Skin of body (tissue), 2 donors: ENCODE measurements around the gene DUSP14. TPM values are rescaled to one million over a fixed set of nuclear protein-coding genes. Genes with fewer than 3 reads are reported as not detected.
"Not testable (repeated sequence)": the region's sequence is repeated elsewhere in the genome, so short reads cannot be mapped to it uniquely, and the experiment has no call there.

Source experiments
- DNase-seq: peaks from one replicate; lab custom pipeline; 2025; lab: John Stamatoyannopoulos, UW
- total RNA-seq: library from RNA; depleted of rRNA; stranded (reverse); fragments of >200 nt; gene quantifications from one replicate; pipeline ENCODE4 v1.2.3, GENCODE V29; 2014

The DUSP14 gene
- total RNA-seq, 1 donor from 2014 or later: 13.6 TPM

DNA sequence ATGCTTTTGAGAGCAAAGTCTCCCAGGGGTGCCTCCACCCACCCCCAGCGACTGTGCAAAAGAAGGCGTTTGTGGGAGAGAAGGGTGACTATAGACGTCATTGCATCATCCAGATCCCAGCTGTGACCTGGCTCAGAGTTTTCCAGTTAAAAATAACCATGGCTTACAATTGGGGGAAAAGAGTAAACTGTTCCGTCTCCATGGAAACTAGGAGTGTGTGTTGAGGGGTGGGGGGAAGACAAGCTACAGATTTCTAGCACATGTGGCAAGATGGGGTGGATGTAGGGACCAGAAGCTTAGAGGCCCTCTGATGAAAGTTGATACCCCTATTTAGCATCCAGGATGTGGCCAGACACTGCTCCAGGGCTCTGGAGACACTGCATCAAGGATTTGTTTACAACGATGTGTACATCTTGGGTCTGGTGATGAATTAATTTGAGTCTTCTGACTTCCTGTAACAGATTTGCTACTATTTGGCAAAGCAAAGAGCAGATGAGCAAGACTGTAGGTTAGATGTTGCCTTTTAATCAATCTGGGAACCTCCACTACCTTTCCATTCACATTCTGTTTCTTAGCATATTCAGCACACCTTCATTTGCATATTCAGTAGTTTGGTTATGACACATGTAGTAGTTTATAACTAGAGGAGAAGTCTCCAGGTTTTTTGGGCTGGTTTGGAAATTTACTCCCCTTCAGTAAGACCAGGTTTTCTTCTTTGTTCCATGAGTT lies 6.2 kb upstream of the DUSP14 start:
- peak; percentile 69 for DNase-seq

DNA sequence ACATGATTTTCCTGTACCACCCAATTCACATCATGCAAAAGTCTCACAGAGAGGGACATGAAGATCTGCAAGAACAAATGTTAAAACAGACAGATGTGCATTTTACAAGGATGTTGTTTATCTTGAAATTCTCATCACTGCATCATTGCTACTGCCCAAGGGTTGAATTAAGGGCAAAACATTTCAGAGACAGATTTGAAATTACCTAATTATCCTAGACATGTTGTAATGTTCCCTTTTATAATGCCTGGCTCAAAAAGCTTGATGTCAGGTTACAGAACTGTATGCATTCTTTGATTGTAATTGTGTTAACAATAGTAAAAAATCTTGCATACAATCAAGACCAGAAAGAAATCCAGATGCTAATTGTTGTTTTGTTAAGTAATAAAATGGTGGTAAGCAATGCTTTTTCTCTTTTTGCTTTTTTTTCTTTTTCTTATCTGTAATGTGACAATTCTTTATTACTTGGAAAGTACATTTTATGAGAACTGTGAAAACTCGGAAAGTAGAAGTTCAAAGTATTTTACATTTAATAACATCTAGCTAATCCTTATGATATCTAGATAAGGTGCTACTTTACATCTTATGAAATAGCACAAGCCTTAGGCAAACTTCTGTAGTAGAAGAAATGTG lies 3.6 kb upstream of the DUSP14 start:
- DNase-seq: no peak

DNA sequence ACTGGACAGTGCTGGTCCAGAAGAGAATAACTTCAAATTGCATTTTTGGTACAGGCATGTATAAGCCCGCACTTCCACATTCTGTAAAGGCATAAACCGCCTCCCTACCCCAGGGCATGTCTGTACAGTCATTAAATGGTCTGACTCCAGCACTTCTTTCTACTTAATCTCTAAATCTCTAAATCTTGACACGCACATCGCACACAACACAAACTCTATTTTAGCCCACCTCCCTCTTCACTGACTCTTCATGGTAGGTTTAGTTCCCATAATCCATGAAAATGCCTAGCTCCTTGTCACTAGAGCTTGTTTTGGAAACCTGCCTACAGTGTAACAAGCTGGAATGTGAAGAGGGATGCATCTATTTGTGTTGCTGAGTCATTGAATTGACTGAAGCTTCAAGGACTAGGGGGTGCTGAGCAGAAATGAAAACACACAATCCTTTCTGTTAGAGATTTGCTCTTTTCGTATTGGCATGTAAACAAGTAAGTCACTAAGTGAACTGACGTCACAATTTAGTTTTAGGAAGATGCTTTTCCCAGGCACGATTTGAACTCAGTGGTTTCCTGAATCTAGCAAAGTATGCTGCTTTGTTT lies 1.6 kb upstream of the DUSP14 start:
- peak; percentile 82 for DNase-seq

DNA sequence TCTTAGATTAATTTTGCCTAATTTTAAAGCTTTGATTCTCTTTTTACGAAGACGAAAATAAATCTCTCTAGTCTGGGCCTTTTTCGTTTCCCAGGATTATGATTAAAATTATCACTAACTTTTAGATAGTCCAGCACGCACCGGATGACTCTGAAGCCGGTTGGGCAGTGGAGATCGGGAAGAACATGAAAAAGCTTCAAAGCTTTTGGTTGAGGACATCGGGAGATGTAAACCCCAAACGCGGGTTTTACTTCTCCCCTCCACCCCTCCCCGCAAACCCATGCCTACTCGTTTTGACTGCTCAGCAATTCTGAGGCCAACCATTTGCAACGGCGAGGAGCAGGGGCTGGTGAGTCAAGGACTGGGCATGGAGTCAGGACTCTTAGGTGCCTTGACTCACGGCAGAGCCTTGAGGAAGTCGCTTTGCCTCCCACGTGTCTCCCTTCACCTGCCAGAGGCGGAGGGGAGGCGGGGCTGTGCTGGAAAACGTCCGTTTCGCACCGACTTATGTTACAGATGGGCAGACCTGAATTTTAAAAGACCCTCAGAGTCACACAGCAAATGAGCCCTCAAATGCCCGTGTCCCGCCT lies 989 bp upstream of the DUSP14 start:
- no peak for DNase-seq

DNA sequence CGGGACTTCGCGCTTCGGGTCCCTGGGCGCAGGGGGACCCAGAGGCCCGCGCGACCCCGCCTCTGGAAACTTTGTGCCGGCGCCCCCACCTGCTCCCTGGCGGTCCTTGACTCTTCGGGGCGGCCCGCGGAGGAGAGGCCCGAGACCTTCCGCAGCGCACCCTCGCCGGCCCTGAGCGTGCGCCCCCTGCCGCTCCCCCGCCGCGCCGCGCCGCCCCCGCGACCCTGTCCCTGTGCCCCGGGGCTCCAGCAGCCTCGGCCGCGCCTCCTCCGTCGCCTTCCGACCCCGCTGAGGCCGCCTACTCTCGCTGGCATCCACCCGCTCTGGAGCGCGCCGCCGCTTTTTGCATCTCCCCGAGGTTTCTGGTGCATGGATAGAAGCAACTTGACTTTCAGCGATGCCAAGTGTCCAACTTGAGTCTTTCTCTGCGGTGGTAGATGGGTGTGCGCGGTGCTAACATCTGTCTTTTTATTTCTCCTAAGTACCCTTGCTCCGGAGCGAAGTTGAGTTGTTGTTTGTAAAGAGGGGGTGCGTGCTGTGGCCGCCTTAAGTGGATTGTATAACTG lies 414 bp downstream of the DUSP14 start:
- DNase-seq: peak; percentile 47

DNA sequence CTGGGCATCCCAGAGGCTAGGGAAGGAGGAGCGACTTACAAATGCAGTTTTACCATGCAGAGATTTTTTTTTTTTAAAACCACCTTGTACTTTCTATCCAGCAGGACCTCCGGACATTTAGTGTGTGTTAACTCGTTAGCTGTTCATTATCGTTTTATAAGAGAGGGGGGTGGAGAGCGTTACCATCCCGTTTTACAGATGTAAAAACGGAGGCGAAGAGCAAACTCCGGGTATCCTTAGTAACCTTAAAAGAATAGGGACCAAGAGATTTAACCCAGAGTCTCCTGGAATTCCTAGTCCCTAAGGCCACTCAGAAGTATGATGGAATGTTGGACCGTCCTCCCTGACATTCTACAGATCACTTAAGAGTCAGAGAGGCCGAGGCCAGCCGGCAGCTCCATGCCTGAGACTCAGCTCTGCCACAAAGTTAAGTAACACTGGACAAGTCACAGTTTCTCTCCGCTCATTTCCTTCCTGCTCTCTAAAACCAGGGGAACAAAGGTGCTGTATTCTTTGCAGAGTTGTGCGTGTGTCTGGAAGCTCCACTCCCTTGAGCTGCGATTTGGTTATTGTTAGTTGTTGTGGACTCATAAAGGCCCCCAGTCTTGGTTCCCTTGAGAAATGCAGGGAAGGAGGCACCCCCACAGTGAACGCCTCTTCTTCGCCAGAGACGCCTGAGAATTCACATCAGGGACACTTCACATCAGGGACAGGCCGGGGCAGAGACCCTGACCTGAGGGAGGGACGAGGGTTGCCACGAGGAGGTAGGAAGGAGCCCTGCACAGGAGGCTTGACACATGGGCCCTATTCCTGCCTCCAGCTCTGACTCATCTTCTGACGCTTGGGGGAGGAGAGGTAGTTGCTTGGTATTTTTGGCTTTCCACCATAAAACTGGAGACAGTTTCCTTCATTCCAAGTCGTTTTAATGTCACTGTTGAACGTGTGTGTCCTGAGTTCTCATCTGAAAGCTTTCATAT lies 1.2 kb downstream of the DUSP14 start:
- DNase-seq: peak; percentile 55

DNA sequence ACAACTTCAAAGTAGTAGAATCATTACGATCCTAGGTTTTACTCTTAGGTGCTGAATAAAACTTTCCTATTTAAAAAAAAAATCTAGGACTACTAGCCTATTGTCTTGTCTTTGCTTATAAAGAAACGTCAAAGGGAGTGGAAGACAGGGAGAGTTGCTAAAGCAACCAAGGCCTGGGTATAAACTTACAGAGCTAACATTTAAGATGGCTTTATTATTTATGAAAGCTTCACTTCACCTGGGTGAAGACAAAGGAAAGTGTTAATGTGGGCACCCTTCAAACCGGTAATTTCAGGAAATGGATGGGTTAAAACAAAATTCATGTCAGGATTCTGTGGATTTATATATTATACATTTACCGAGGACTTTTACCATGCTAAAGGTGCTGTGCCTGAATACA lies 2.5 kb downstream of the DUSP14 start:
- no peak for DNase-seq

DNA sequence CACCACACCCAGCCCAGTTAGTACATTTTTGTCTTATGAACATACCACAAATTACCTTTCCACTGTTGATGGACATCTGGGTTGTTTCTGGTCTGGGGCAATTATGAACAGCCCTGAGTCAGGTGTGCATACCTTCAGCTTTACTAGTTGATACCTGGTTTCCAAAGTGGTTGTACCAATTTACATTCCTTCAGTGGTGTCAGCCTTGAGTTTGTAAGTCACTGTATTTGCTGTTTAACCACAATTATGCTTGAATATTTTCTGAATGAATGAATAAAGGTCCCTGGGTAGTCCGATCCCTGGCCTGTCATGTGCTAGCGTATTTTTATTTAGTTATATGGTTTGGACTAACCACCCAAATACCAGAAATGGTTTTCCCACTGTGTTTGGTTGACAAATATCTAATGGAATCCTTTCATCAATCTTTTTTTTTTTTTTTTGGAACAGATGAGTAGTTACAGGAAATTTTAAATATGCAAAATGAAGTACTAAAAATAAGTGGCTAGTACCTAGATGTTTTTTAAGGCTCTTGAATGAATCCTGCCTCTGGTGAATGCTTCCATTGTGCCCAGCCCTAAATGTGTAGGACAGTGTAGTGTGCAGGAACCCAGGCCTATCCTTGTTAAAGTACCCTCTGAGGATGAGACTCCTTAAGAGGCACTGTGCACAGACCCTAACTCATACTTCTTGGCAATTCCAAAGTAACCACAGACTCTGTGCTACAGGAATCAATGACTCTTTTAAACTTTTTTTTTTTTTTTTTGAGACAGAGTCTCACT lies 3.7 kb downstream of the DUSP14 start:
- DNase-seq: no peak

DNA sequence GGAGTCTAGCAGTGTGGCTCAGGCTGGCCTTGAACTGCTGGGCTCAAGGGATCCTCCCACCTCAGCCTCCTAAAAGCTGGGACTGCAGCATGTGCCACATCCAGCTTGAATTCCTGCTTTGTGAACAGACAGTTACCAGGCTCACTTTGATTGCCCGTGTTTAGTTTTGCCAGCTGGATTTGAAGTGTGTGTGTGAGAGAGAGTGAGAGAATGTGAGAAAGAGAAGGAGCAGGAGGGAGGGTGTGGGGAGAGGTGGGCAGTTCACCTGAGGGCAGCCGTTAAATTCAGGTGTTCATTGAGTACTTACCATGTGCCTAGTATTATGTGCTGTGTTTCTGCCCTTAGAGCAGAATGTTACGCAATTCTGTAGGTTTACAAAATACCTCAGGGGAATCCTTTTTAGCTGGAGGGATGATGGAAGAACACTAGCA lies 4.7 kb downstream of the DUSP14 start:
- no peak for DNase-seq

DNA sequence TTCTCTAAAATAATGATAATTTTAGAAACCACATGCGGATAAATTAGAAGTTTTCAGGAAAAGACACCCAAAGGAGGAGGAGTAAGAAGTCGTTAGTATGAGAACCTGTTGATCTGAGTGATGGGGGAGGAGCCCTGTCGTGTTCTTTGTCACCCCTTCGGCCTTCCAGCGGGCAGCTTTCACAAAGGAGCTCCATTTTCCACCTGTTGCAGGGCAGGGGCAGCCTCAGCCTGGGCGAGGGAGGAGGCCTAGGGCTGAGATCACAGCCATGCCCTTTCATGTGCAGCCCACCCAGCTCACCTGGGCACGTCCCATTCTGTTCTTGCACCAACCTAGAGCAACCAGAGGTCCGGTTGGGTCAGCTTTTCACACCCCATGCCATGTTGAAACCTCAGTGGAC lies 5.3 kb downstream of the DUSP14 start:
- no peak for DNase-seq

DNA sequence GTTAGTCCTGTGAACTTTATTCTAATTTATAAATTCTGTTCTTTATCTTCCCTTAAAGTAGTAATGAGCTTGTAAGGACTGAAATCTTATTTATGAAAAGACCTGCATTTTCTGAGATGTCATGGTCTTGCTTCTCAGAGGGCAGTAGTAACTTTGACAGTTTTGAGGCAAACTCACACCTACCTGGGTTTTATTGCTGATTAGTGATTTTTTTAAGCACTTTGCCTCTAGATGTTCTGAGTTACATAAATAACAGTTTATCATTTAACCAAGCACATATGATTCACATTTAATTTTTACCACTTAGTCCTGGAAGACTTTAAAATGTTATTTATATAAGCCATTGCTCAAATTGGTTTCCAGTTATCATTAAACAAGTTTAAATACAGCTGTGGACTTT lies 10.7 kb downstream of the DUSP14 start:
- DNase-seq: no peak

DNA sequence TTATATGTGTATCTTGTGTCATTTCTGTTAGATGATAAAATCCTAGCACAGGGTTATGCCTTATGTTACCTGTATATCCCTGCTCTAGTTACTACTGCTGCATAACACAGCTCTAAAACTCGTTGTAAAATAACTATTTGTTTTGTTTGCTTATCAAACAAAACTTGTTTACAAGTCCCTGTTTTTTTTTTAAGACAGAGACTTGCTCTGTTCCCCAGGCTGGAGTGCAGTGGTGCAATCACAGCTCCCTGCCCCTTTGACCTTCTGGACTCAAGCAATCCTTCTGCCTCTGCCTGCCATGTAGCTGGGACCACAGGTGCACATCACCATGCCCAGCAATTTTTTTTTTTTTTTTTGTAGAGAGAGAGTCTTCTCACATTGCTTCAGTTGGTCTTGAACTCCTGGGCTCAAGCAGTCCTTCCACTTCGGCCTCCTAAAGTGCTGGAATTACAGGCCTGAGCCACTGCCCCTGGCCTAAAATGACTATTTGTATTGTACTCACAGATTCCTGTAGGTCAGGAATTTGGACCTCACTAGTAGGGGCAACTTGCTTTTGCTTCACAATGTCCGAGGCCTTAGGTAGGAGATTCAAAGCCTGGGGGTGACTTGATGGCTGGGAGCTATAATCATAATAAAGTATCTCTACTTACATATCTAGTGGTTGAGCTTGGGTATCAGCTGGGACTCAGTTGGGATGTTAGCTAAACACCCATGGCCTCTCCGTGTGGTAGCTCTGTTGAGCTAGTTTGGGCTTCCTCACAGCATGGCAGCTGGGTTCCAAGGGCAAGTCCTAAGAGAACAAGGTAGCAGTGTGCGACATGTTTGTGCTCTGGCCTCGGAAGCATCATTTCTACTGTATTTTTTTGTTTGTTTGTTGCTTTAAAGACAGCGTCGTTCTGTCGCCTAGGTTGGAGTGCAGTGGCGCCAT lies 12.6 kb downstream of the DUSP14 start:
- no peak for DNase-seq

DNA sequence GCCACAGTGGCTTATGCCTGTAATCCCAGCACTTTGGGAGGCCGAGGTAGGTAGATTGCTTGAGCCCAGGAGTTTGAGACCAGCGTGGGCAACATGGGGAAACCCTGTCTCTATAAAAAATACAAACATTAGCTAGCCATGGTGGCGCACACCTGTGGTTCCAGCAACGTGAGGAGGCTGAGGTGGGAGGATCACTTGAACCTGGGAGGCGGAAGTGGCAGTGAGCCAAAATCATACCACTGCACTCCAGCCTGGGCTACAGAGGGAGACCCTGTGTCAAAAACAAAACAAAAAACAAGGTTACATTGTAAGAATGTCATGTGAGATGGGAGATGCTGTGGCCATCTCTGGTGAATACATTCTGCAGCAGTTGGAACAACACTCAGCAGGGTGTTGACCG lies 13.5 kb downstream of the DUSP14 start:
- no peak for DNase-seq

DNA sequence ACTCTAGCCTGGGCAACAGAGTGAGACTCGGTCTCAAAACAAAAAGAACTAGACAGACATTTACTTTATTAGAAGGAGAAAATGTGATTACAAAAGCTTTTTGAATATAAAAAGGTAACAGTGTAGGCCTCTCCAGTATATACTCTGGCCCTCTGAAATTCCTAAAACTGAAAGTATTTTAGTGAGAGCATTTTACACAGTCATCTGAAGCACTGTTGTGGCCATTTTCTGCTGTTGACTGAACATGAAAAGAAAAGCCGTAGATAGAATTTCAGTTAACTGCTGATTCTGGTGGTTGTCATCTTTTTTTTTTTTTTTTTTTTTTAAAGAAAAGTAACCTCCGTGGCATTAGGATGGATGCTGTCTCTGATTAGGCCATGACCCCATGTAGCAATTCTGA lies 15.6 kb downstream of the DUSP14 start:
- no peak for DNase-seq

DNA sequence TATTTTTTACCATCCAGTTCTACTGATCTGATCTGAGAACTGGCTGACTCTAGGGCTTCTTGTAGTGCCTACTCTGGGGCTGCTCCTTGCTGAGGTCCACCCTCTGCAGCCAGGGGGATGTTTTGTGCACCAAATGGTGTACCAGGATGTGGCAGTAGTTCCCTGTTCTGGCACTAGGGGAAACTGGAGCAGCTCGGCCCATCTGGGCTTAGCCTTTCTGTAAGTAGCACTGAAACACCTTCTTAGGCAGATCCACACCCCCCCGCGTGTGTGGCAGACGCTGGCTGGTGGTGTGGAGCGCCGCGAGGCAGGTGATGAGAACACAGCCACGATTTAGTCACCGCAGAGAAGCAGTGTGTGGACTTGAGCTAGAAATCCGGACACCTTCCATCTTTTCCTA lies 17.0 kb downstream of the DUSP14 start:
- DNase-seq: no peak

DNA sequence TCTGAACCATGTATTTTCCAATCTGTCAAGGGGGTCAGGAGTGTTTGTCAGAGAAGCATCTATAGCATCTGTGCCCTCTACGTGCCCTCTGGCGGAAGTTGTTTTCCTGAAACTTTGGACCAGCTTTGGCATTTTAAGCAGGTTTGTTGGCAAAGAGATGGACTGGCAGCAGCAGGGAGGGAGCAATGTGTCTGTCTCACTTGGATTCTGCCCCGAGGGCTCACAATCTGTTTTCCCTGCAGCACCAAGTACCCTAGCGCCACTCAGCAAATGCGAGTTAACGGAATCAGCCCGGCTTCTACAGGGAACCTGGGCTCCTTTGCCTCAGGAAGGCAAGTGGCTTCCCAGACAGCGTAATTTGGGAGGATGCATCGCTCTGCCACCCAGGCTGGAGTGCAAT lies 17.4 kb downstream of the DUSP14 start:
- no peak for DNase-seq

DNA sequence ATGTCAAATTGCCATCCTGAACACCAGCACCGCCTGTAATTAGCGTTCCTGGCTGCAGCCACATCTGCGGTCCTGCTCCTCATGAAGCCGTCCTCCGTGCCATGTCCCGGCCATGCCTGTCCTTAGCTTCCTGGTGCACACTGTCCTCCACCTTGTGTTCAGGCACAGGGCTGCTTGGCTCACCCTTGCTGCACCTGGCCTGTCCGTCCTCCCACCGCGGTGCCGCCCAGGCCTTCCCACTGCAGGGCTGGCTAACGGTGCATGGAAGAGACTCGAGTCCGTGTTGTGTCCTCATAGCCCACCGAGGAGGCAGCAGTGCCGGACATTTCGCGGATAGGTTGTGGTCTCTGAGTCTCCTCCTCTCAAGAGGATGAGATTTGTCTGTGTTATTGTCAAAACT lies 20.4 kb downstream of the DUSP14 start:
- no peak for DNase-seq

DNA sequence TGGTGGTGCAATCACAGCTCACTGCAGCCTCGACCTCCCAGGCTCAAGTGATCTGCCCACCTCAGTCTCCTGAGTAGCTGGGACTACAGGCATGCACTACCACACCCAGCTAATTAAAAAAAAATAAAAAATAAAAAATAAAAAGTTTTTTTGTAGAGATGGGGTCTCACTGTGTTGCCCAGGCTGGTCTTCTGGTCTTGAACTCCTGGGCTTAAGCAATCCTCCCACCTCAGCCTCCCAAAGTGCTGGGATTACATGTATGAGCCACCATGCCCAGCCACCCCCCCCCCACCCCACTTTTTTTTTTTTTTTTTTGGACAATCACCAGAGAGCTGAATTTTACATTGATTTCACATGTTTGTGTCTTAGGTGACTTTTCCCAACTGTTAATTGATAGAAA lies 22.0 kb downstream of the DUSP14 start:
- DNase-seq: not testable (repeated sequence)

DNA sequence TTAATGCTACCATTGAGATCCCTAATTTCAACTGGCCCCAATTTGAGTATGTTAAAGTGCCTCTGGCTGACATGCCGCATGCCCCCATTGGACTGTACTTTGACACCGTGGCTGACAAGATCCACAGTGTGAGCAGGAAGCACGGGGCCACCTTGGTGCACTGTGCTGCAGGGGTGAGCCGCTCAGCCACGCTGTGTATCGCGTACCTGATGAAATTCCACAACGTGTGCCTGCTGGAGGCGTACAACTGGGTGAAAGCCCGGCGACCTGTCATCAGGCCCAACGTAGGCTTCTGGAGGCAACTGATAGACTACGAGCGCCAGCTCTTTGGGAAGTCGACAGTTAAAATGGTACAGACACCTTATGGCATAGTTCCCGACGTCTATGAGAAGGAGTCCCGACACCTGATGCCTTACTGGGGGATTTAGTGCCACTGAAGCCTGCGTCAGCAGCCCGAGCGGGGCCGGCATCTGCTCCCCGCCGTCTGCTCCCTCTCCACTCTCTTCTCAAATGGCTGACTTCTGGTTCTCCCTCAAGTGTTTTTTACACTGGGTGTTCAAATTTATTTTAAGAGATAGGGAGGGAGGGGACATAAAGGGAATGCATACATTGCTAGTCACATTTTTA lies 22.9 kb downstream of the DUSP14 start:
- no peak for DNase-seq
